ENCODE results near the gene FZD7. TPM values are rescaled to one million over a fixed set of nuclear protein-coding genes. Genes with fewer than 3 reads are reported as not detected.
A peak's percentile ranks its signal among the peaks of the same experiment; 100 is the strongest.

FZD7 gene
- total and polyA plus RNA-seq, 11 donors: 1.7 to 42.0 (median 19.3) TPM

DNA sequence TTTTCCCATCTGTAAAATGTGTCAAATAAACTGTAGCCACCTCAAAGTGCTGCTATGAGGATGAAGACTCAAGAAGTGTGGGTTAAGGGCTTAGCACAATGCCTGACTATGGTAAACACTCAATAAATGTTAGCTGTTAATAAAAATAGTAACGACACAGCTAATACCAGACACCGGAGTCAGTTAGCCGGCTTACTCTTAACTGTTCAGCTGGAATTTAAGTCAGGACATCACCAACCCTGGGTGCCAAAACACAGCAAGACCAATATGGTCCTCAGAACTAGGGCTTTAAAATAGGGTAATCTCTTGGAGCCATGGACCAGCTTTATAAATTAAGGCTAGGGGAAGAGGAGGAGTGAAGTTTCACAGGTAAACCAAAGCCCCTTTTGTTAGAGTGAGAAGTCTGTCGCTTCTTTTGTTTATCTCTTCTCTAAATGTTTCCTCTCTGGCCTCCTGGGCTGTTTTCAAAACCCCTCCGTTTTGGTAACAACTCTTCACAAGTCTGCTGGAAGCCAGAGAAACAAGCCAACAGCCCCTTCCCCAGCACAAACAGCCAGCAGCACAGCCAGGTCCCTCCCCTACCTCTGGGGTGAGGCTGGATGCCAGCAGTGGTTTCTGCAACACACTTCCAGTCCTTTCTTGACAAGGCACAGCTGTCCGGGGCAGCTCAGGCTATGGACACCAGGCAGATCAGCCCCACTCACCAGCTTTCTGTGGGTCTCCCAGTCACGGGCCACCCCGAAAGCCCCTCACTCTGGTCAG lies 13.8 kb upstream of the FZD7 start:
- WGBS, 4 donors: 30 to 41% (median 35%) methylated on average over 8 of the region's 8 CpGs

DNA sequence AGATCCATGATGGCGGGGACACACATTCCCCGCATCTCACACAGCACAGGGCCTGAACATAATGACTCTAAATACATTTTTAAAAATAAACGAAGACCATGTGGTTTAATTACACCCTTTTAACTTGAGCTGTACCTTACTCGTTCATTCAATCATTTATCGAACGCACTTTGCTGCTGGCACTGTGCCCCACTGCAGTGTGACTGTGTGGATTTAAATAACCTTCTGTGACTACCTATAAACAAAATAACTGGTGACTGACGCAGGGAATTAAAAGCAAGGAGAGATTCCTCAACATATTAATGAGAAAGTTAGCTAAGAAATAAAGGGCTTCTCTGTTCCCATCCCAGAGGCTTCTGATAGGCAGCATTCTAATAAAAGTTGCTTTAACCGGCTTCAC lies 10.9 kb upstream of the FZD7 start:
- 56 to 62% (median 60%) methylated on average over 8 of the region's 8 CpGs for WGBS, 4 donors
- Histone ChIP-seq H3K36me3 (no peaks in the 10 kb centered on the region), H3K9me3 (no peaks in the 10 kb centered on the region), H3K4me1 (peaks cover 0 to 31% (median 9%) of the 10 kb centered on the region in 12 donors), H3K4me3 (no peak overlapping the region), H3K27me3 (no peaks in the 10 kb centered on the region), H3K27ac (peak overlapping the region in 4 of 12 donors; percentile 21 to 41 (median 26))
- DNase-seq (no peak), ATAC-seq (peak in 2 of 4 donors; percentile 12 to 30)
- intact Hi-C loops (cut with DNase I): no loop called here
- no peak for TF ChIP-seq POLR2A (IDR thresholded peaks at IDR 0.05)
- TF ChIP-seq, protein P1, sequence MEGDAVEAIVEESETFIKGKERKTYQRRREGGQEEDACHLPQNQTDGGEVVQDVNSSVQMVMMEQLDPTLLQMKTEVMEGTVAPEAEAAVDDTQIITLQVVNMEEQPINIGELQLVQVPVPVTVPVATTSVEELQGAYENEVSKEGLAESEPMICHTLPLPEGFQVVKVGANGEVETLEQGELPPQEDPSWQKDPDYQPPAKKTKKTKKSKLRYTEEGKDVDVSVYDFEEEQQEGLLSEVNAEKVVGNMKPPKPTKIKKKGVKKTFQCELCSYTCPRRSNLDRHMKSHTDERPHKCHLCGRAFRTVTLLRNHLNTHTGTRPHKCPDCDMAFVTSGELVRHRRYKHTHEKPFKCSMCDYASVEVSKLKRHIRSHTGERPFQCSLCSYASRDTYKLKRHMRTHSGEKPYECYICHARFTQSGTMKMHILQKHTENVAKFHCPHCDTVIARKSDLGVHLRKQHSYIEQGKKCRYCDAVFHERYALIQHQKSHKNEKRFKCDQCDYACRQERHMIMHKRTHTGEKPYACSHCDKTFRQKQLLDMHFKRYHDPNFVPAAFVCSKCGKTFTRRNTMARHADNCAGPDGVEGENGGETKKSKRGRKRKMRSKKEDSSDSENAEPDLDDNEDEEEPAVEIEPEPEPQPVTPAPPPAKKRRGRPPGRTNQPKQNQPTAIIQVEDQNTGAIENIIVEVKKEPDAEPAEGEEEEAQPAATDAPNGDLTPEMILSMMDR (IDR thresholded peaks at IDR 0.05): no peak

More for the DNA sequence above, 13.8 kb upstream of the FZD7 start:
- TF ChIP-seq, protein P1 (IDR thresholded peaks at IDR 0.05): no peak
- no peak for TF ChIP-seq POLR2A (IDR thresholded peaks at IDR 0.05)
- ATAC-seq: peak in 3 of 4 donors; percentile 45 to 62 (median 61)
- Histone ChIP-seq H3K27ac (peak overlapping the region in 5 of 12 donors; percentile 7 to 58 (median 32)), H3K4me1 (peaks cover 0 to 45% (median 12%) of the 10 kb centered on the region in 12 donors), H3K4me3 (no peak overlapping the region), H3K27me3 (no peaks in the 10 kb centered on the region), H3K36me3 (no peaks in the 10 kb centered on the region), H3K9me3 (no peaks in the 10 kb centered on the region)
- intact Hi-C loops (cut with DNase I): no loop called here
- DNase-seq: peak in 4 of 5 donors; percentile 32 to 51 (median 42)

DNA sequence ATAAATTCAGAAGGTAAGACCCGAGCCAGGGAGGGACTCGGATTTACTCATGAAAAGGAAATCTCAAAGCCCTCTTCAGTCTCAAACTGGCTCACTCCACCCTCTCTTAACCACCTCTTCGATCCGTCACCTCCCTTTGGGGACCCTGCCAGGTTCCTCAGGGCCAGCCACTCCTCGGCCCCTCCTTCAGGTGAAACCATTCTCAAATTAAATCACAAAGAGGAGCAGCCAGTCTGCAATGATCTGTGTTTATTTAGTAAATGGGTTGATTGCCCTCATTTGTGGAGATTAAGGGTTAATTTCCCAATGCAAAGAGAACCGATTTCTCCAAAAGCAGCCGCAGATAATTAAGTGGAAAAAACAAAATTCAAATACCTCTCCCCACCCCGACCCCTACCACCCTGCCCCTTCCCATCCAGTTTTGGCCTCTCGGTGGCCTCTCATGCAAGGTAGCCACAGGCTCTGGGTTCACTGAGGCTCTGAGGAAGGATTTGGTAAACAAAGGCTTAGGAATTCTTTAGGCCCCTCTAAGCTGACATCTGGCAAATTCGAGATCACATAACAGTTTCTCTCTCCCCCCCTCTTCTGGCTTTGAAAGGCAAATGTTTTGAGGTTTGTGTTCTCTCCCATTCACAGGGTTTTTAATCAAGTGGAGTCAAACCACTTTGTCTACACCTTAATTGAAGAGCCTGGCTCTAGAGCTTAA lies 10.3 kb upstream of the FZD7 start:
- no peaks in the 10 kb centered on the region for H3K9me3 ChIP-seq
- H3K36me3 ChIP-seq: no peaks in the 10 kb centered on the region
- H3K27me3 ChIP-seq: no peaks in the 10 kb centered on the region
- H3K4me1 ChIP-seq: peaks cover 0 to 28% (median 8%) of the 10 kb centered on the region in 12 donors
- intact Hi-C loops (cut with DNase I): no loop called here
- 41 to 49% (median 46%) methylated on average over 10 of the region's 10 CpGs for WGBS, 4 donors
- ATAC-seq (no peak), DNase-seq (no peak)
- H3K27ac ChIP-seq: peak overlapping the region in 4 of 12 donors; percentile 21 to 41 (median 26)
- no peak overlapping the region for H3K4me3 ChIP-seq
- no peak for TF ChIP-seq POLR2A (IDR thresholded peaks at IDR 0.05)
- TF ChIP-seq, protein P1 (IDR thresholded peaks at IDR 0.05): no peak

GRCh38 chr2:202023904-202024266 lies 9.8 kb upstream of the FZD7 start:
- DNase-seq: no peak
- Histone ChIP-seq H3K4me3 (no peak overlapping the region), H3K36me3 (no peaks in the 10 kb centered on the region), H3K27me3 (no peaks in the 10 kb centered on the region), H3K27ac (no peak overlapping the region), H3K9me3 (no peaks in the 10 kb centered on the region), H3K4me1 (peaks cover 0 to 25% (median 6%) of the 10 kb centered on the region in 12 donors)
- WGBS, 4 donors: 68 to 80% (median 77%) methylated on average over 8 of the region's 8 CpGs
- no peak for ATAC-seq
- intact Hi-C loops (cut with DNase I): no loop called here
- no peak for TF ChIP-seq POLR2A (IDR thresholded peaks at IDR 0.05)
- TF ChIP-seq, protein P1 (IDR thresholded peaks at IDR 0.05): no peak
